Measurements from ENCODE around the gene CYGB. TPM values are rescaled to one million over a fixed set of nuclear protein-coding genes. Genes with fewer than 3 reads are reported as not detected.

Gene CYGB
- total and polyA plus RNA-seq, 10 of the 15 experiments (the other 5 are each of a cell fraction or from before 2014, with no cell fraction given) = 0.34 TPM; not detected in 9

- DNase-seq (ENCODE audit: low read depth, low spot score) (peak; percentile 40), FAIRE-seq (peak; percentile 86), ATAC-seq (peak; percentile 92)
- Histone ChIP-seq H3K9me3 (replicated peaks; ENCODE audit: control insufficient read depth, insufficient read depth, low read length) (no peaks in the 10 kb centered on the region), H3K27ac (ENCODE audit: control insufficient read depth, insufficient read depth) (no peak overlapping the region), H3K36me3 (ENCODE audit: control insufficient read depth in 2 of 2, insufficient read depth in 2 of 2, low read length in 1 of 2) (no peaks in the 10 kb centered on the region), H3K9ac (ENCODE audit: control insufficient read depth, insufficient read depth, low read length) (no peak overlapping the region), H2AFZ (ENCODE audit: control insufficient read depth, low read depth, low read length) (peak overlapping the region; percentile 86), H4K20me1 (ENCODE audit: control insufficient read depth, insufficient read depth) (no peaks in the 10 kb centered on the region), H3K27me3 (replicated peaks in 1 of 2; ENCODE audit: control insufficient read depth in 2 of 2, insufficient read depth in 2 of 2, low read length in 1 of 2) (no peaks in the 10 kb centered on the region; a peak in 1 of 4 replicates), H3K4me1 (ENCODE audit: control insufficient read depth, insufficient read depth, low read length) (peaks cover 9% of the 10 kb centered on the region), H3K4me3 (no peak overlapping the region), H3K79me2 (ENCODE audit: control insufficient read depth, insufficient read depth, low read length) (no peaks in the 10 kb centered on the region), H3K4me2 (ENCODE audit: control insufficient read depth, insufficient read depth) (peak overlapping the region; percentile 71; the same call in 1 of the 2 replicates)
- intact Hi-C loops (cut with micrococcal nuclease; ENCODE audit: unreplicated experiment) (loop anchor here (1.0 to 2.0 kb wide), 3 partner anchors 40 to 204 kb away; no protein-coding TSS in a partner anchor), in situ Hi-C loops (cut with MboI) (loop anchor here (5.0 kb wide), 3 partner anchors 39 to 204 kb away; partner anchors contain the start of gene AANAT)
- no TSS peak for BruUV-seq (replicated peaks)
- ChIA-PET POLR2A (interaction anchor here (0.5 to 1.7 kb wide), 3 partner anchors 45 to 57 kb away, joined by 5 to 6 read pairs (median 6); no protein-coding TSS in a partner anchor), SMC1A (ENCODE audit: uncharacterized antibody, unreplicated experiment) (interaction anchor here (0.6 to 3.3 kb wide), 22 partner anchors 8 to 517 kb away, joined by 3 to 35 read pairs (median 4); partner anchors contain the start of genes AANAT and UBE2O), RAD21 (ENCODE audit: unreplicated experiment) (interaction anchor here (0.8 to 5.4 kb wide), 16 partner anchors 10 to 201 kb away, joined by 3 to 37 read pairs (median 4); partner anchors contain the start of gene AANAT), CTCF (interaction anchor here (0.6 to 8.9 kb wide), 26 partner anchors 10 to 388 kb away, joined by 3 to 186 read pairs (median 6); partner anchors contain the start of genes AANAT, PRPSAP1, SPHK1 and UBE2O)
- 20% methylated on average over 24 of the region's 24 CpGs for WGBS (ENCODE audit: insufficient coverage, insufficient replicate concordance, low lambda C conversion rate, missing lambda C conversion rate)
- TF ChIP-seq MAX (IDR thresholded peaks at IDR 0.05; ENCODE audit: low read depth, low read length) = peak; percentile 93
- TF ChIP-seq TCF12 (IDR thresholded peaks at IDR 0.05; ENCODE audit: low read depth, low read length) = peak; percentile 69
- no peak for TF ChIP-seq BMI1 (IDR thresholded peaks at IDR 0.05; ENCODE audit: borderline replicate concordance)
- TF ChIP-seq HDAC6 (IDR thresholded peaks at IDR 0.05; ENCODE audit: unreplicated experiment) = no peak
- TF ChIP-seq YBX1 (IDR thresholded peaks at IDR 0.05) = no peak
- TF ChIP-seq TCF3 (IDR thresholded peaks at IDR 0.05; ENCODE audit: borderline replicate concordance, insufficient read depth, low read depth, low read length) = peak; percentile 73; the same call in 1 of the 2 replicates
- no peak for TF ChIP-seq ZNF217 (IDR thresholded peaks at IDR 0.05)
- peak; percentile 38; the same call in 1 of the 2 replicates for TF ChIP-seq IKZF1 (conservative IDR thresholded peaks at IDR 0.05)
- TF ChIP-seq SMC3 (IDR thresholded peaks at IDR 0.05; ENCODE audit: borderline replicate concordance, low read length) = peak; percentile 99
- peak; percentile 97 for TF ChIP-seq RAD21 (IDR thresholded peaks at IDR 0.05; ENCODE audit: insufficient read depth, low read depth, low read length)
- TF ChIP-seq CUX1 (IDR thresholded peaks at IDR 0.05; ENCODE audit: insufficient replicate concordance, low read depth, low read length) = no peak
- TF ChIP-seq ZNF622 (IDR thresholded peaks at IDR 0.05) = no peak
- TF ChIP-seq RB1 (IDR thresholded peaks at IDR 0.05; ENCODE audit: borderline replicate concordance) = 0 out of 2 replicates have a peak, but pooled peaks have one; percentile 58
- no peak for TF ChIP-seq RFX5 (IDR thresholded peaks at IDR 0.05; ENCODE audit: low read depth, low read length)
- TF ChIP-seq SP1 (IDR thresholded peaks at IDR 0.05; ENCODE audit: low read depth, low read length) = no peak
- peak; percentile 77 for TF ChIP-seq YY1 (IDR thresholded peaks at IDR 0.05; ENCODE audit: low read depth, low read length)
- TF ChIP-seq RCOR1 (conservative IDR thresholded peaks at IDR 0.05; ENCODE audit: low read depth, low read length) = 0 out of 2 replicates have a peak, but pooled peaks have one; percentile 50
- TF ChIP-seq NBN (IDR thresholded peaks at IDR 0.05) = 0 out of 2 replicates have a peak, but pooled peaks have one; percentile 53
- peak; percentile 67 for TF ChIP-seq RAD51 (IDR thresholded peaks at IDR 0.05)
Measured at GRCh38 chr17:76506408-76507345, 30.8 kb downstream of the CYGB start.
